ENCODE results near the gene EPHB4.
A peak's percentile ranks its signal among the peaks of the same experiment; 100 is the strongest.
"Not testable (repeated sequence)": the region's sequence is repeated elsewhere in the genome, so short reads cannot be mapped to it uniquely, and the experiment has no call there.

The EPHB4 gene

DNA sequence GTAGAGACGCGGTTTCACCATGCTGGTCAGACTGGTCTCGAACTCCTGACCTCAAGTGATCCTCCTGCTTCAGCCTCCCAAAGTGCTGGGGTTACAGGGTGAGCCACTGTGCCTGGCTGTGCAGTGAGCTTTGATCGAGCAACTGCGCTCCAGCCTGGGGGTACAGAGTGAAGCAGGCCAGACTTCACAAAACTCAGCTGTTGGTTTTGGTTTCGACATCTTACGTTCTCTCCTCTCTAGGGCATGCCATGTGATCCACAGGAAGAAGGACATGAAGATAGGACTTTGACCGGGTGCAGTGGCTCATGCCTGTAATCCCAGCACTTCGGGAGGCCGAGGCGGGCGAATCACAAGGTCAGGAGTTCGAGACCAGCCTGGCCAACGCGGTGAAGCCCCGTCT, 10.8 kb downstream of the EPHB4 start:
- H4K12ac ChIP-seq (ENCODE audit: low read depth, low read length); H2AK5ac ChIP-seq (ENCODE audit: low read length); H3K18ac ChIP-seq (ENCODE audit: low read length); H2AFZ ChIP-seq (ENCODE audit: insufficient read depth, low read length, poor library complexity); H3K4me2 ChIP-seq (ENCODE audit: low read length); H3K79me2 ChIP-seq (ENCODE audit: control insufficient read depth, insufficient read depth, low read length, poor library complexity); H3K4me3 ChIP-seq (ENCODE audit: low read depth, low read length); H4K91ac ChIP-seq (ENCODE audit: low read depth, low read length); H3K4me1 ChIP-seq (ENCODE audit: control insufficient read depth in 1 of 2, insufficient read depth in 2 of 2, low read length in 2 of 2); H3K27me3 ChIP-seq (ENCODE audit: insufficient read depth, low read length); H3K14ac ChIP-seq (ENCODE audit: low read length); DNase-seq; H2BK120ac ChIP-seq (ENCODE audit: insufficient read depth, low read length, poor library complexity); H3K4ac ChIP-seq (ENCODE audit: low read depth, low read length); H3K9me3 ChIP-seq (ENCODE audit: insufficient read depth, low read depth, low read length); H3K23ac ChIP-seq (ENCODE audit: low read length); H3K9ac ChIP-seq (ENCODE audit: low read length); H2BK5ac ChIP-seq (ENCODE audit: low read depth, low read length, poor library complexity); H3K27ac ChIP-seq (ENCODE audit: low read depth, low read length); H3K79me1 ChIP-seq (ENCODE audit: low read length); H2BK12ac ChIP-seq (ENCODE audit: low read length); H4K8ac ChIP-seq (ENCODE audit: low read depth, low read length): not testable (repeated sequence)
- peaks cover 89 to 90% of the 10 kb centered on the region in 2 experiments for H3K36me3 ChIP-seq (ENCODE audit: control insufficient read depth in 1 of 2, insufficient read depth in 2 of 2, low read length in 2 of 2)
- WGBS (ENCODE audit: extremely low coverage, insufficient coverage, insufficient read length), result no CpG with 5 or more reads among the region's 16 CpGs

DNA sequence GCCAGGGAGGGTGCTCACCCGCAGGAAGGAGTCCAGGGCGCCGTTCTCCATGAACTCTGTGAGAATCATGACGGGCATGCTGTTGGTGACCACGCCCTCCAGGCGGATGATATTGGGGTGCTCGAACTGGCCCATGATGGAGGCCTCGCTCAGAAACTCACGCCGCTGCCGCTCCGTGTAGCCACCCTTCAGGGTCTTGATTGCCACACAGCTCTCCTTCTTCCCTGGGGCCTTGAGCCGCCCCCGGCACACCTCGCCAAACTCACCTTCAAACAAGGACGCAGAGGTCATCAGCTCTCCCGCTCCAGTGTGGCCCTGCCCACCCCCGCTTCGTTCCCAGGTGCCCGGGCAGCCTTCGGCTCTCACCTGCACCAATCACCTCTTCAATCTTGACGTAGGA, 14.6 kb downstream of the EPHB4 start:
- H3K18ac ChIP-seq (ENCODE audit: low read length), result peak overlapping the region; percentile 6
- WGBS (ENCODE audit: extremely low coverage, insufficient coverage, insufficient read length), result no CpG with 5 or more reads among the region's 22 CpGs
- peaks cover 86 to 90% of the 10 kb centered on the region in 2 experiments for H3K36me3 ChIP-seq (ENCODE audit: control insufficient read depth in 1 of 2, insufficient read depth in 2 of 2, low read length in 2 of 2)

DNA sequence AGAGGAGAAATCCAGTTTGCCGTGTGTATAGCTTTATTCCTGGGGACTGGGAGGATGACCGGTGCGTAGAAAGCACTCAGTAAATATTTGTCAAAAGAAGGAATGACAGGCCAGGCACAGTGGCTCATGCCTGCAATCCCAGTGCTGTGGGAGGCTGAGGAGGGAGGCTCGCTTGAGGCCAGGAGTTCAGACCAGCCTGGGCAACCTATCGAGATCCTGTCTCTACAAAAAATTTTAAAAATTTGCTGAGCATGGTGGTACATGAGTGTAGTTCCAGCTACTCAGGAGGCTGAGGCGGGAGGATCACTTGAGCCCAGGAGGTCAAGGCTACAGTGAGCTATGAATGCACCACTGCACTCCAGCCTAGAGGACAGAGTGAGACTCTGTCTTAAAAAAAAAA, 15.8 kb downstream of the EPHB4 start:
- Histone ChIP-seq H2BK5ac (ENCODE audit: low read depth, low read length, poor library complexity) (no peak overlapping the region), H3K23ac (ENCODE audit: low read length) (no peak overlapping the region), H3K4me2 (ENCODE audit: low read length) (no peak overlapping the region), H3K27me3 (ENCODE audit: insufficient read depth, low read length) (no peaks in the 10 kb centered on the region), H4K91ac (ENCODE audit: low read depth, low read length) (no peak overlapping the region), H3K79me2 (ENCODE audit: control insufficient read depth, insufficient read depth, low read length, poor library complexity) (no peaks in the 10 kb centered on the region), H3K14ac (ENCODE audit: low read length) (no peak overlapping the region), H3K36me3 (ENCODE audit: control insufficient read depth in 1 of 2, insufficient read depth in 2 of 2, low read length in 2 of 2) (peaks cover 88 to 92% of the 10 kb centered on the region in 2 experiments), H3K27ac (ENCODE audit: low read depth, low read length) (no peak overlapping the region), H4K12ac (ENCODE audit: low read depth, low read length) (no peak overlapping the region), H2AFZ (ENCODE audit: insufficient read depth, low read length, poor library complexity) (no peak overlapping the region), H4K8ac (ENCODE audit: low read depth, low read length) (no peak overlapping the region), H3K4me1 (ENCODE audit: control insufficient read depth in 1 of 2, insufficient read depth in 2 of 2, low read length in 2 of 2) (peaks cover 0 to 2% of the 10 kb centered on the region in 2 experiments), H2BK120ac (ENCODE audit: insufficient read depth, low read length, poor library complexity) (no peak overlapping the region), H3K4ac (ENCODE audit: low read depth, low read length) (no peak overlapping the region), H2AK5ac (ENCODE audit: low read length) (no peak overlapping the region), H3K79me1 (ENCODE audit: low read length) (peaks cover 6% of the 10 kb centered on the region), H3K9me3 (ENCODE audit: insufficient read depth, low read depth, low read length) (peaks cover 2% of the 10 kb centered on the region), H3K18ac (ENCODE audit: low read length) (no peak overlapping the region), H2BK12ac (ENCODE audit: low read length) (no peak overlapping the region), H3K4me3 (ENCODE audit: low read depth, low read length) (no peak overlapping the region), H3K9ac (ENCODE audit: low read length) (no peak overlapping the region)
- DNase-seq, result peak; percentile 85 to 94
- WGBS (ENCODE audit: extremely low coverage, insufficient coverage, insufficient read length), result no CpG with 5 or more reads among the region's 6 CpGs

More for the DNA sequence above, 14.6 kb downstream of the EPHB4 start:
- H2AFZ ChIP-seq (ENCODE audit: insufficient read depth, low read length, poor library complexity), result no peak overlapping the region
- H3K79me1 ChIP-seq (ENCODE audit: low read length), result peaks cover 6% of the 10 kb centered on the region
- no peak overlapping the region for H3K4me2 ChIP-seq (ENCODE audit: low read length)
- H3K9ac ChIP-seq (ENCODE audit: low read length), result no peak overlapping the region
- no peak overlapping the region for H3K14ac ChIP-seq (ENCODE audit: low read length)
- H3K4me3 ChIP-seq (ENCODE audit: low read depth, low read length), result no peak overlapping the region
- H3K4ac ChIP-seq (ENCODE audit: low read depth, low read length), result no peak overlapping the region
- no peak for DNase-seq
- H2AK5ac ChIP-seq (ENCODE audit: low read length), result no peak overlapping the region
- peak overlapping the region; percentile 22 for H2BK5ac ChIP-seq (ENCODE audit: low read depth, low read length, poor library complexity)
- no peak overlapping the region for H4K12ac ChIP-seq (ENCODE audit: low read depth, low read length)
- no peak overlapping the region for H2BK120ac ChIP-seq (ENCODE audit: insufficient read depth, low read length, poor library complexity)
- no peaks in the 10 kb centered on the region for H3K27me3 ChIP-seq (ENCODE audit: insufficient read depth, low read length)
- no peak overlapping the region for H4K8ac ChIP-seq (ENCODE audit: low read depth, low read length)
- H3K23ac ChIP-seq (ENCODE audit: low read length), result no peak overlapping the region
- H4K91ac ChIP-seq (ENCODE audit: low read depth, low read length), result no peak overlapping the region
- H2BK12ac ChIP-seq (ENCODE audit: low read length), result no peak overlapping the region
- no peaks in the 10 kb centered on the region for H3K9me3 ChIP-seq (ENCODE audit: insufficient read depth, low read depth, low read length)
- no peak overlapping the region for H3K27ac ChIP-seq (ENCODE audit: low read depth, low read length)
- H3K79me2 ChIP-seq (ENCODE audit: control insufficient read depth, insufficient read depth, low read length, poor library complexity), result no peaks in the 10 kb centered on the region
- peaks cover 0 to 2% of the 10 kb centered on the region in 2 experiments for H3K4me1 ChIP-seq (ENCODE audit: control insufficient read depth in 1 of 2, insufficient read depth in 2 of 2, low read length in 2 of 2)

DNA sequence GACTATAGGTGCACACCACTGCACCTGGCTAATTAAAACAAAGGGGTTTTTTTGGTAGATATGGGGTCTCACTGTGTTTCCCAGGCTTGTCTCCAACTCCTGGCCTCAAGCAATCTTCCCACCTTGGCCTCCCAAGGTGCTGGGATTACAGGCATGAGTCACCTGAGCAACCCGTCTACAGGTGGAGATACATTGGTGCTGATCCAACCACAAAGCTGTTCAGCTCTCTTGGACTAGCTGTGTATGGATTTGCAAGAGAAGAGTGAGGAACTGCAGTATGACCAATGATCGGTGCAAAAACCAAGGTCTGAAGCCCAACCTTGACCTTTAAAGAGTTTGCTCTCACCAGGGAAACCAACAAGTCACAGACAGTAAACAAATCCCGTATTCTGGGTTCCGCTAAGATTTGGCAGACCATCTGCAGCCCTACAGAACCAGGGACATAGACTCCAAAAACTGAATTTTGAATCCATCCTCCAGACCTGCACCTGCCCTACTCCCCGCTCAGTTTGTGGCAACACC, 18.9 kb downstream of the EPHB4 start:
- no peak overlapping the region for H3K4me3 ChIP-seq (ENCODE audit: low read depth, low read length)

More for the DNA sequence above, 18.9 kb downstream of the EPHB4 start:
- Histone ChIP-seq H3K27me3 (ENCODE audit: insufficient read depth, low read length) (no peaks in the 10 kb centered on the region), H3K4ac (ENCODE audit: low read depth, low read length) (no peak overlapping the region), H4K8ac (ENCODE audit: low read depth, low read length) (no peak overlapping the region), H3K9ac (ENCODE audit: low read length) (no peak overlapping the region), H3K14ac (ENCODE audit: low read length) (no peak overlapping the region), H3K18ac (ENCODE audit: low read length) (no peak overlapping the region), H3K23ac (ENCODE audit: low read length) (no peak overlapping the region), H3K9me3 (ENCODE audit: insufficient read depth, low read depth, low read length) (peaks cover 2% of the 10 kb centered on the region), H3K4me2 (ENCODE audit: low read length) (no peak overlapping the region), H4K91ac (ENCODE audit: low read depth, low read length) (no peak overlapping the region), H3K36me3 (ENCODE audit: control insufficient read depth in 1 of 2, insufficient read depth in 2 of 2, low read length in 2 of 2) (peaks cover 88 to 92% of the 10 kb centered on the region in 2 experiments), H3K4me1 (ENCODE audit: control insufficient read depth in 1 of 2, insufficient read depth in 2 of 2, low read length in 2 of 2) (peaks cover 8 to 12% of the 10 kb centered on the region in 2 experiments), H4K12ac (ENCODE audit: low read depth, low read length) (no peak overlapping the region), H2BK12ac (ENCODE audit: low read length) (no peak overlapping the region), H2BK5ac (ENCODE audit: low read depth, low read length, poor library complexity) (no peak overlapping the region), H3K79me2 (ENCODE audit: control insufficient read depth, insufficient read depth, low read length, poor library complexity) (no peaks in the 10 kb centered on the region), H2AK5ac (ENCODE audit: low read length) (no peak overlapping the region), H2AFZ (ENCODE audit: insufficient read depth, low read length, poor library complexity) (no peak overlapping the region), H2BK120ac (ENCODE audit: insufficient read depth, low read length, poor library complexity) (no peak overlapping the region), H3K27ac (ENCODE audit: low read depth, low read length) (no peak overlapping the region), H3K79me1 (ENCODE audit: low read length) (no peaks in the 10 kb centered on the region)
- WGBS (ENCODE audit: extremely low coverage, insufficient coverage, insufficient read length), result no CpG with 5 or more reads among the region's 5 CpGs
- DNase-seq, result no peak
